IPS-NIHi11 (cell line): ENCODE measurements around the gene ENDOV.
A peak's percentile ranks its signal among the peaks of the same experiment; 100 is the strongest.

ENCODE experiments used
- DNase-seq: peaks from one replicate; pipeline ENCODE4 v3.0.0; 2012; ENCODE audit warnings: mixed read lengths, low spot score

Gene ENDOV

GRCh38 chr17:80468242-80468641 is 53.3 kb downstream of the ENDOV start:
- DNase-seq, result peak; percentile 90

GRCh38 chr17:80468781-80469493 is 54.0 kb downstream of the ENDOV start:
- DNase-seq, result no peak

GRCh38 chr17:80469667-80470066 is 54.7 kb downstream of the ENDOV start:
- no peak for DNase-seq

- no peak for DNase-seq
Observed at GRCh38 chr17:80470603-80471002, 55.6 kb downstream of the ENDOV start.

- DNase-seq, result no peak
Observed at GRCh38 chr17:80471922-80472321, 57.0 kb downstream of the ENDOV start.

GRCh38 chr17:80472996-80473395 is 58.0 kb downstream of the ENDOV start:
- no peak for DNase-seq

GRCh38 chr17:80473701-80474100 is 58.7 kb downstream of the ENDOV start:
- no peak for DNase-seq

GRCh38 chr17:80474231-80474960 is 59.4 kb downstream of the ENDOV start:
- peak; percentile 41 for DNase-seq

GRCh38 chr17:80474961-80475909 is 60.3 kb downstream of the ENDOV start:
- no peak for DNase-seq

GRCh38 chr17:80475910-80476876 is 61.2 kb downstream of the ENDOV start, which contains the start of gene NPTX1:
Gene NPTX1, minus strand, starts transcription at chr17:80476607. Its CDS starts 161 bp downstream, at chr17:80476446.
- peak; percentile 79 for DNase-seq

- DNase-seq, result peak; percentile 51
Observed at GRCh38 chr17:80476877-80477646, 62.1 kb downstream of the ENDOV start.

GRCh38 chr17:80477647-80478478 is 62.9 kb downstream of the ENDOV start:
- peak; percentile 87 for DNase-seq

GRCh38 chr17:80478487-80479245 is 63.7 kb downstream of the ENDOV start:
- peak; percentile 54 for DNase-seq

- no peak for DNase-seq
Observed at GRCh38 chr17:80479246-80479566, 64.2 kb downstream of the ENDOV start.

- no peak for DNase-seq
Observed at GRCh38 chr17:80480248-80480647, 65.3 kb downstream of the ENDOV start.

GRCh38 chr17:80481284-80482057 is 66.5 kb downstream of the ENDOV start:
- no peak for DNase-seq

GRCh38 chr17:80482058-80482318 is 67.0 kb downstream of the ENDOV start:
- DNase-seq, result no peak
